Type B pancreatic cell (in vitro differentiated cells): ENCODE measurements around the gene RHNO1. TPM values are rescaled to one million over a fixed set of nuclear protein-coding genes. Genes with fewer than 3 reads are reported as not detected.

ENCODE experiments used
- DNase-seq: peaks from one replicate; pipeline ENCODE4 v3.0.0; 2021; ENCODE audit warnings: mixed read lengths; ENCODE audit not compliant: unreplicated experiment; ENCODE audit errors: extremely low spot score
- H3K27ac Mint-ChIP-seq: 2 replicates; pipeline ENCODE4 v1.8.0; 2021; ENCODE audit warnings: mild to moderate bottlenecking, mixed read lengths
- H3K27me3 Mint-ChIP-seq: 2 replicates; pipeline ENCODE4 v1.8.0; 2021; ENCODE audit warnings: mixed read lengths
- H3K36me3 Mint-ChIP-seq: 2 replicates; pipeline ENCODE4 v1.8.0; 2021; ENCODE audit warnings: mixed read lengths
- H3K4me1 Mint-ChIP-seq: one replicate; pipeline ENCODE4 v1.8.0; 2021; ENCODE audit warnings: mixed read lengths; ENCODE audit not compliant: unreplicated experiment
- H3K4me3 Mint-ChIP-seq: 2 replicates; pipeline ENCODE4 v1.8.0; 2021; ENCODE audit warnings: mild to moderate bottlenecking, mixed read lengths
- H3K9me3 Mint-ChIP-seq: 2 replicates; pipeline ENCODE4 v1.8.0; 2021; ENCODE audit warnings: mixed read lengths
- total RNA-seq: library from RNA; stranded (reverse); gene quantifications from 2 replicates; pipeline ENCODE4 v1.2.1, GENCODE V29; 2021; ENCODE audit warnings: low replicate concordance
- TF ChIP-seq, protein P1 (sequence below): fragments of 200-600 bp; sonication (generic); conservative IDR thresholded peaks from 2 replicates; pipeline ENCODE4 v1.5.0; 2021; ENCODE audit warnings: antibody characterized with exemption, mild to moderate bottlenecking

RHNO1 gene
- total RNA-seq, 1 donor from 2014 or later = 46.8 TPM

DNA sequence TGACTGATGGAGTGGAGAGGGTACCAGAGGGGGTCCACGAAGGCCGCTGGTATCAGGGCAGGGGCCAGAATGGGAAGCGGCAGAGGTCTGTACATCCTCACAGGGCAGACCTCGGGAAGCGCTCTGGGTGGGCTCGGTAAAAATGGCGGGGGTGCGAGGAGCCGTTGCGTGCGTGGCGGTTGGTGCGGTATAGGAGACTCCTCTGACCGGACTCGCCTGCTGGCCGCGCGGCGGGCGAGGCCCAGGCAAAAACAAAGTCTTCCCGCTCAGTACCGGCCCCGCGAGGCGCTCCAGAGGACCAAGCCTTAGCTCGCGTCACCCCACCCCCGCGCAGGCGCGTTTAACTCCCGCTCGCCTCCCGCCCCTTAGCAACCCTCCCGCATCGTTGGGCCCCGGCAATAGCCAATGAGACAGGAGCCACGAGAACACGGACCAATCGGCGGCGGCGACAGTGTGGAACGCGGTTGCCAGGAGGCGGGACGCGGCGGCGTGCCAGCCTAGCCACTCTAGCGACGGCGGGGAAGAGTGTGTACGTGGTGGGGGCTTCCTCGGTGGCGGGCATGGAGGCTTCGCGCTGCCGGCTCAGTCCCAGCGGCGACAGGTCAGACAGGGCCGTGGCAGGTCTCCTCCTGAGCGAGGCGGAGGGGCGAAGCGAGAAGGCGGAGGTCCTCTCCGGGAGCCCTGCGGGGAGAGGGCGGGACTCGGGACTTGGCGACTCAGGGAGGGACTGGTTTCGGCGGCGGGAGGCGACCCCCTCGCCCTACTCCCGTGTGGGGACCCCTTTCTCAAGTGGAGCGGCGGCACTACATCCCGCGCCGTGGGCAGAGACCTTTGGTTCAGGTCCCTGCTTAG is 13.6 kb downstream of the RHNO1 start, which contains the start of gene TULP3:
TULP3 (plus strand) TSS at position 504 of the 852 bp plus-strand sequence; CDS start at position 561, 57 bp downstream.
- Mint-ChIP-seq H3K27ac (peak within 1 kb of the TSS; percentile 99), H3K4me1 (peaks cover 18% of the 10 kb centered on the region), H3K36me3 (peaks cover 39% of the 10 kb centered on the region), H3K9me3 (no peaks in the 10 kb centered on the region), H3K27me3 (peaks cover 3% of the 10 kb centered on the region), H3K4me3 (peak within 1 kb of the TSS; percentile 99)
- DNase-seq = peak; percentile 99
- TF ChIP-seq, protein P1, sequence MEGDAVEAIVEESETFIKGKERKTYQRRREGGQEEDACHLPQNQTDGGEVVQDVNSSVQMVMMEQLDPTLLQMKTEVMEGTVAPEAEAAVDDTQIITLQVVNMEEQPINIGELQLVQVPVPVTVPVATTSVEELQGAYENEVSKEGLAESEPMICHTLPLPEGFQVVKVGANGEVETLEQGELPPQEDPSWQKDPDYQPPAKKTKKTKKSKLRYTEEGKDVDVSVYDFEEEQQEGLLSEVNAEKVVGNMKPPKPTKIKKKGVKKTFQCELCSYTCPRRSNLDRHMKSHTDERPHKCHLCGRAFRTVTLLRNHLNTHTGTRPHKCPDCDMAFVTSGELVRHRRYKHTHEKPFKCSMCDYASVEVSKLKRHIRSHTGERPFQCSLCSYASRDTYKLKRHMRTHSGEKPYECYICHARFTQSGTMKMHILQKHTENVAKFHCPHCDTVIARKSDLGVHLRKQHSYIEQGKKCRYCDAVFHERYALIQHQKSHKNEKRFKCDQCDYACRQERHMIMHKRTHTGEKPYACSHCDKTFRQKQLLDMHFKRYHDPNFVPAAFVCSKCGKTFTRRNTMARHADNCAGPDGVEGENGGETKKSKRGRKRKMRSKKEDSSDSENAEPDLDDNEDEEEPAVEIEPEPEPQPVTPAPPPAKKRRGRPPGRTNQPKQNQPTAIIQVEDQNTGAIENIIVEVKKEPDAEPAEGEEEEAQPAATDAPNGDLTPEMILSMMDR = no peak

DNA sequence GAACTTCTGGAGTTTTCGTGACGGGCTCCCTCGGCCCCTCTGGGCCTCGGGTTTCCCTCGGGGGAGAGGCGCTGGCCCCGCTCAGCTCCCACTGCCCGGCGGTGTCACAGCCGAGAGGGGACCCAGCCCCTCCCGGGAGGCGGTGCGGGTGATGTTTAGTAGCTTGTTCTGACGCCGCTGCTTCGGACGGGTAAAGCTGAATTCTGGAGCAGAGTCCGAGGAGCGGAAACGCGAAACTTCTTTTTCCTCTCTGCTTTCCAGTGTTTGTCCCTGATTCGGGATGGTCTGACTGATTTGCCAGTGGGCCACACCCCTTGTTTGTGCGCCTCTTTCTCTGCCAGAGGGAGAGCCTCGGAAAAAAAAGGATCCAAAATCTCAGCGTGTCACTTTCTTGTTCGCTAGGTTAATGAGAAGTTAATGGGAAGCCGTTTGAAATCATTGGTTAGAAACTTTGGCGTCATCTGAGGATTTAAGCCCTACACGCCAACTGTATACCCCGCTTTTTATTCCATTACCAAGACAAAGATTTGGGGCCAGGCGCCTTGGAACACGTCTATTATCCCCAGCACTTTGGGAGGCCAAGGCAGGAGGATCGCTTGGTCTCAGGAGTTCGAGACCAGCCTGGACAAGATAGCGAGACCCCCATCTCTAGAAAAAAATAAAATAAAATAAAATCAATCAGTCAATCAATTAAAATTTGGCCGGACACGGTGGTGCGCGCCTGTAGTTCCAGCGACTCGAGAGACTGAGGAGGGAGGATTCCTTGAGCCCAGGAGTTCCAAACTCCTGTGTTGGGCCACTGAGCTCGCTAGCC is 14.4 kb downstream of the RHNO1 start:
- peaks cover 36% of the 10 kb centered on the region for H3K36me3 Mint-ChIP-seq
- H3K27ac Mint-ChIP-seq = peak overlapping the region; percentile 99
- peaks cover 3% of the 10 kb centered on the region for H3K27me3 Mint-ChIP-seq
- DNase-seq = peak; percentile 77
- TF ChIP-seq, protein P1 = no peak
- peak overlapping the region; percentile 99 for H3K4me3 Mint-ChIP-seq
- no peaks in the 10 kb centered on the region for H3K9me3 Mint-ChIP-seq
- peaks cover 19% of the 10 kb centered on the region for H3K4me1 Mint-ChIP-seq

DNA sequence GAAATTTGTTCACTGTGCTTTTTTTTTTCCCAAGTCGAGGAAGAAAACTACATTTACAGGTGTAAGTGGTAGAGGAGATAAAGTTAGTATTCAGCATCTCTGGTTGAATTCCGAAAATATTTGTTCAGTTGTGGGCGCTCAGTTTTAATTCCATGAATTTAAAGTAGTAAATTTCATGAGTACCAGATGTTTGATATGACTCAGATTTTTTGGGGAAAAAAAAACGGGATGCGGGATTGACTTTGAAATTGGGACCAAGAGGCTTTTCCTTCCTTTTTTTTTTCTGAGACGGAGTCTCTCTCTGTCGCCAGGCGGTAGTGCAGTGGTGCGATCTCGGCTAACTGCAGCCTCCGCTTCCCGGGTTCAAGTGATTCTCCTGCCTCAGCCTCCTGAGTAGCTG is 15.2 kb downstream of the RHNO1 start:
- Mint-ChIP-seq H3K4me1 (peaks cover 19% of the 10 kb centered on the region), H3K9me3 (no peaks in the 10 kb centered on the region), H3K4me3 (peak overlapping the region; percentile 99), H3K27ac (peak overlapping the region; percentile 99), H3K36me3 (peaks cover 36% of the 10 kb centered on the region), H3K27me3 (peaks cover 3% of the 10 kb centered on the region)
- TF ChIP-seq, protein P1 = no peak
- no peak for DNase-seq

DNA sequence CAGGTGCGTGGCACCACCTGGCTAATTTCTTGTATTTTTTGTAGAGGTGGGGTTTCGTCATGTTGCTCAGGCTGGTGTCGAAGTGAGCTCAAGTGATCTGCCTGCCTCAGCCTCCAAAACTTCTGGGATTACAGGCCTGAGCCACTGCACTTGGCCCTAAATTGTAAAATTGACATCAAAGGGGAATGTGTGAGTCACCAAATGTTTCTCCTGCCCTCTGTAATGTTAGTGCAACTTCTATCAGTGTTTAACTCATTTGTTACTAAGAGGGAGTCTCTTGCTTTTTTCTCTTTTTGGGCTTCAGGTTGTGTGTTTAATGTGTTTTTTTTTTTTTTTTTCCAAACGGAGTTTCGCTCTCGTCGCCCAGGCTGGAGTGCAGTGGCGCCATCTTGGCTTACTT is 16.0 kb downstream of the RHNO1 start:
- TF ChIP-seq, protein P1 = no peak
- DNase-seq = no peak
- Mint-ChIP-seq H3K27me3 (peaks cover 3% of the 10 kb centered on the region), H3K4me3 (peak overlapping the region; percentile 89), H3K4me1 (peaks cover 19% of the 10 kb centered on the region), H3K9me3 (no peaks in the 10 kb centered on the region), H3K36me3 (peaks cover 34% of the 10 kb centered on the region), H3K27ac (peak overlapping the region; percentile 96)

DNA sequence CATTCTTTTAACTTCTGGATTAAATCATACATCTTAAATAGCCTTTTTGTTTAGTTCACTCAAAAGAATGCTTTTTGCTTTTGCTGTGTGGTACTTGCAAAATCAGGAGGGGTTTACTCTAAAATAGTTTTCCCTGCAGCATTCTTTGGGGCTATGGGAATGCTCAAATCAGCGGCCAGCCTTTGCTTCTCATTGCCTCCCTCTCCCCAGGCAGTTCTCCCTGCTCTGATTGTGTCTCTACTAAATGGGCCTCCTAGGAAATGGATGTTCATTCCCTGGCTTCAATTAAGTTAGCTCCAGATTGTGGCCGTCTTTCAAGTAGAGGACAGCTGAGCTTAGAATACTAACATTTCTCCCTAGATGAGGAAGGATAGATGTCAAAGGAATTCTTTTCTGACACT is 18.0 kb downstream of the RHNO1 start:
- Mint-ChIP-seq H3K4me1 (peaks cover 19% of the 10 kb centered on the region), H3K36me3 (peaks cover 22% of the 10 kb centered on the region), H3K9me3 (no peaks in the 10 kb centered on the region), H3K27ac (peak overlapping the region; percentile 79), H3K4me3 (peak overlapping the region; percentile 67), H3K27me3 (peaks cover 3% of the 10 kb centered on the region)
- no peak for DNase-seq
- TF ChIP-seq, protein P1 = no peak
